K562 (cell line): ENCODE measurements around the gene CCDC148. TPM values are rescaled to one million over a fixed set of nuclear protein-coding genes. Genes with fewer than 3 reads are reported as not detected.

Experiments
- ATAC-seq: fragments of 200-7000 bp; cut with Tn5 transposase; 3 replicates; pipeline ENCODE4 v1.9.1; 2020; ENCODE audit warnings: moderate library complexity
- BruUV-seq: library from RNA; stranded (reverse); fragments of 400-500 nt; replicated peaks from 2 replicates; lab custom pipeline; 2021; lab: Mats Ljungman, UMichigan
- CTCF ChIA-PET: fragments of 300-600 bp; formaldehyde crosslinking; extraction: SDS; loops from one replicate; lab custom pipeline; 2021; ENCODE audit warnings: low intra/inter-chr PET ratio; lab: Yijun Ruan, JAX
- POLR2A ChIA-PET: fragments of 300-600, 350-650 bp; sonication (Branson Sonifier 250); formaldehyde crosslinking; extraction: SDS; loops from one replicate; lab custom pipeline; 2021; ENCODE audit warnings: antibody characterized with exemption, inconsistent platforms; lab: Yijun Ruan, JAX
- DNase-seq, 4 experiments: peaks; one replicate each; pipeline versions ENCODE4 v3.0.0 to v3.0.0-alpha.2; 2011 to 2018; ENCODE audit warnings: low spot score in 3 of 4, mixed read lengths in 3 of 4; ENCODE audit errors: extremely low read depth in 1 of 4
- FAIRE-seq: peaks from 2 replicates; lab custom pipeline; 2011; peaks lifted over from hg19 to GRCh38; lab: Jason Lieb, UNC
- H2AFZ ChIP-seq: 2 replicates; pipeline ENCODE4 v1.6.0; 2011; ENCODE audit warnings: low read depth, low read length, control low read depth, inconsistent platforms
- H3K27ac ChIP-seq: fragments of 200-600 bp; 3 replicates; pipeline ENCODE4 v1.8.0; 2011; ENCODE audit warnings: low read depth, mild to moderate bottlenecking, control low read depth, inconsistent platforms, low read length, moderate library complexity, mixed read lengths; ENCODE audit errors: extremely low read depth
- H3K27me3 ChIP-seq, 2 experiments: fragments of 300-600 bp in 1 of 2; 2 replicates in 1 of 2; 3 replicates in 1 of 2; pipeline versions ENCODE4 v1.6.0 to v1.8.0; 2011; ENCODE audit warnings: inconsistent platforms in 2 of 2, low read length in 2 of 2, mild to moderate bottlenecking in 1 of 2, mixed read lengths in 1 of 2, moderate library complexity in 1 of 2; ENCODE audit not compliant: control insufficient read depth in 2 of 2, insufficient read depth in 2 of 2
- H3K36me3 ChIP-seq: fragments of 300-600 bp; 3 replicates; pipeline ENCODE4 v1.8.0; 2011; ENCODE audit warnings: mild to moderate bottlenecking, low read length, inconsistent platforms; ENCODE audit not compliant: control insufficient read depth, insufficient read depth
- H3K4me1 ChIP-seq, 2 experiments: fragments of 200-600 bp in 1 of 2; replicated peaks in 1 of 2; 2 replicates in 1 of 2; 3 replicates in 1 of 2; pipeline versions ENCODE4 v1.5.1 to v1.8.0; 2011; ENCODE audit warnings: inconsistent platforms in 2 of 2, low read length in 2 of 2, mild to moderate bottlenecking in 1 of 2, mixed read lengths in 1 of 2, moderate library complexity in 1 of 2; ENCODE audit not compliant: control insufficient read depth in 2 of 2, insufficient read depth in 2 of 2
- H3K4me2 ChIP-seq: 2 replicates; pipeline ENCODE4 v1.6.1; 2011; ENCODE audit warnings: low read length, control low read depth, inconsistent platforms, mixed read lengths; ENCODE audit not compliant: insufficient read depth
- H3K4me3 ChIP-seq: fragments of 200-600 bp; sonication (generic), shearing (Covaris generic); 2 replicates; pipeline ENCODE4 v1.5.1; 2016; ENCODE audit warnings: control low read depth, inconsistent platforms
- H3K79me2 ChIP-seq: fragments of 200-600 bp; 3 replicates; pipeline ENCODE4 v1.8.0; 2011; ENCODE audit warnings: low read length, inconsistent platforms; ENCODE audit not compliant: control insufficient read depth, insufficient read depth
- H3K9ac ChIP-seq, 2 experiments: 2 replicates each; pipeline versions ENCODE4 v1.6.0 to v1.6.1; 2011; ENCODE audit warnings: low read depth in 2 of 2, low read length in 2 of 2, control low read depth in 1 of 2, inconsistent platforms in 1 of 2, mild to moderate bottlenecking in 1 of 2, mixed read lengths in 1 of 2; ENCODE audit not compliant: insufficient read depth in 1 of 2
- H3K9me1 ChIP-seq: one replicate; pipeline ENCODE4 v1.6.0; 2011; ENCODE audit warnings: inconsistent platforms, mild to moderate bottlenecking, low read length, moderate library complexity; ENCODE audit not compliant: control insufficient read depth, insufficient read depth
- H3K9me3 ChIP-seq: replicated peaks from 2 replicates; pipeline ENCODE4 v1.5.1; 2011; ENCODE audit warnings: low read depth, low read length, inconsistent platforms; ENCODE audit not compliant: control insufficient read depth, insufficient read depth
- H4K20me1 ChIP-seq: replicated peaks from 2 replicates; pipeline ENCODE4 v1.6.1; 2011; ENCODE audit warnings: low read length, inconsistent platforms, mixed read lengths; ENCODE audit not compliant: control insufficient read depth, insufficient read depth
- CC2D1A ChIP-seq: fragments of 450-650 bp; IDR thresholded peaks from 2 replicates; pipeline ENCODE4 v1.6.1; 2017; ENCODE audit warnings: mild to moderate bottlenecking
- CCNT2 ChIP-seq: IDR thresholded peaks from 2 replicates; pipeline ENCODE4 v1.6.1; 2011; ENCODE audit warnings: borderline replicate concordance, low read depth, mild to moderate bottlenecking, moderate library complexity, mixed read lengths, low read length; ENCODE audit not compliant: insufficient read length; ENCODE audit errors: extremely low read depth
- CREM ChIP-seq: IDR thresholded peaks from 2 replicates; pipeline ENCODE4 v1.6.1; 2014; ENCODE audit warnings: antibody characterized with exemption, low read depth
- CTBP1 ChIP-seq: fragments of 450-650 bp; IDR thresholded peaks from 2 replicates; pipeline ENCODE4 v1.6.1; 2016; ENCODE audit warnings: borderline replicate concordance
- CXXC5 ChIP-seq: fragments of 250-450 bp; sonication (Bioruptor Pico); IDR thresholded peaks from 2 replicates; pipeline ENCODE4 v1.8.0; 2022; ENCODE audit warnings: inconsistent platforms, mild to moderate bottlenecking, moderate library complexity
- E2F3 ChIP-seq: fragments of 250-450 bp; sonication (Bioruptor Pico); IDR thresholded peaks from 2 replicates; pipeline ENCODE4 v1.4.0; 2020; ENCODE audit warnings: mild to moderate bottlenecking
- EGR1 ChIP-seq: fragments of 450-650 bp; conservative IDR thresholded peaks from 2 replicates; pipeline ENCODE4 v1.6.1; 2017; ENCODE audit warnings: mild to moderate bottlenecking
- EWSR1 ChIP-seq: fragments of 450-650 bp; IDR thresholded peaks from 2 replicates; pipeline ENCODE4 v1.6.1; 2018; ENCODE audit warnings: borderline replicate concordance, mild to moderate bottlenecking, low read depth, moderate library complexity; ENCODE audit not compliant: partially characterized antibody
- FOXP1 ChIP-seq: sonication (generic); formaldehyde crosslinking; IDR thresholded peaks from 2 replicates; pipeline ENCODE4 v1.8.0; 2022; ENCODE audit warnings: mild to moderate bottlenecking, missing genetic modification reagents
- FUS ChIP-seq: fragments of 200-400 bp; formaldehyde crosslinking; optimal IDR thresholded peaks from 2 replicates; pipeline ENCODE3; 2017; ENCODE audit warnings: low read depth, low read length
- JUND ChIP-seq, 2 experiments: IDR thresholded peaks; 2 replicates in 1 of 2; 3 replicates in 1 of 2; pipeline ENCODE4 v1.6.1; 2011; ENCODE audit warnings: borderline replicate concordance in 2 of 2, low read depth in 2 of 2, low read length in 2 of 2, improper control_type of control experiment in 1 of 2, missing biosample characterization in 1 of 2, missing genetic modification characterization in 1 of 2, missing genetic modification reagents in 1 of 2
- MTA2 ChIP-seq: fragments of 450-650 bp; IDR thresholded peaks from 2 replicates; pipeline ENCODE4 v1.6.1; 2016; ENCODE audit warnings: low read depth
- MTF1 ChIP-seq: fragments of 250-450 bp; sonication (Bioruptor Pico); IDR thresholded peaks from 2 replicates; pipeline ENCODE4 v1.9.0; 2021; ENCODE audit warnings: moderate library complexity, mild to moderate bottlenecking, inconsistent platforms, borderline replicate concordance
- NR2C2 ChIP-seq, 2 experiments: fragments of 200-800 bp in 1 of 2; sonication (Bioruptor generic) in 1 of 2; sonication (generic) in 1 of 2; formaldehyde crosslinking in 1 of 2; IDR thresholded peaks; 2 replicates each; pipeline versions ENCODE4 v1.6.1 to v1.8.0; 2016 to 2022; ENCODE audit warnings: mild to moderate bottlenecking in 1 of 2, missing compliant biosample characterization in 1 of 2, missing genetic modification characterization in 1 of 2, missing genetic modification reagents in 1 of 2
- NR4A1 ChIP-seq, 2 experiments: fragments of 250-450 bp in 1 of 2; fragments of 450-650 bp in 1 of 2; sonication (Bioruptor Pico) in 1 of 2; IDR thresholded peaks; 2 replicates each; pipeline versions ENCODE4 v1.4.0 to v1.6.1; 2016 to 2020; ENCODE audit warnings: mild to moderate bottlenecking in 2 of 2, missing compliant biosample characterization in 1 of 2, missing genetic modification characterization in 1 of 2, moderate library complexity in 1 of 2
- PKNOX1 ChIP-seq: fragments of 450-650 bp; IDR thresholded peaks from 2 replicates; pipeline ENCODE4 v1.6.1; 2016
- PTTG1 ChIP-seq: fragments of 450-650 bp; IDR thresholded peaks from 2 replicates; pipeline ENCODE4 v1.6.1; 2016; ENCODE audit warnings: low read depth, mild to moderate bottlenecking, missing genetic modification characterization, missing compliant biosample characterization
- STAG1 ChIP-seq: sonication (generic); formaldehyde crosslinking; IDR thresholded peaks from 2 replicates; pipeline ENCODE4 v1.5.0; 2020; ENCODE audit warnings: missing genetic modification reagents, borderline replicate concordance
- STAT5A ChIP-seq: IDR thresholded peaks from 2 replicates; pipeline ENCODE4 v1.6.1; 2012; ENCODE audit warnings: low read length, inconsistent platforms, borderline replicate concordance
- ZNF175 ChIP-seq: fragments of 200-800 bp; sonication (Bioruptor generic); IDR thresholded peaks from 2 replicates; pipeline ENCODE4 v1.6.1; 2016; ENCODE audit warnings: low read depth, mild to moderate bottlenecking, missing genetic modification characterization, missing compliant biosample characterization
- ZNF584 ChIP-seq: fragments of 200-800 bp; sonication (Bioruptor generic); IDR thresholded peaks from 2 replicates; pipeline ENCODE4 v1.6.1; 2016; ENCODE audit warnings: low read depth, mild to moderate bottlenecking, missing genetic modification characterization, missing compliant biosample characterization
- ZNF589 ChIP-seq: fragments of 200-800 bp; sonication (Bioruptor generic); IDR thresholded peaks from 2 replicates; pipeline ENCODE4 v1.6.1; 2016; ENCODE audit warnings: low read depth, missing genetic modification characterization, missing compliant biosample characterization
- ZNF780A ChIP-seq: fragments of 250-450 bp; sonication (Bioruptor Pico); IDR thresholded peaks from 2 replicates; pipeline ENCODE4 v1.5.0; 2021; ENCODE audit warnings: mild to moderate bottlenecking
- WGBS: fragments of 100-300 bp; shearing (Covaris generic); methylation state at CpG from one replicate; pipeline ENCODE4 v1.1.6; 2016; ENCODE audit warnings: low coverage, mixed read lengths; ENCODE audit not compliant: insufficient coverage; ENCODE audit errors: missing lambda C conversion rate; 5-methylcytosine and 5-hydroxymethylcytosine counted together
- in situ Hi-C: fragments of 300-500 bp; cut with MboI; formaldehyde crosslinking; loops from 4 replicates; pipeline ENCODE4 v1.15.0; 2018; ENCODE audit warnings: inconsistent platforms, mixed read lengths
- intact Hi-C: fragments of 100-400 bp; cut with micrococcal nuclease; formaldehyde crosslinking; loops from 2 replicates; pipeline ENCODE4 v1.14.2; 2022
- polyA plus RNA-seq, 8 experiments: library from polyadenylated mRNA; depleted of rRNA in 4 of 8; stranded (reverse) in 5 of 8; unstranded in 3 of 8; fragments of >200 nt; fragmentation: Nextera tagmentation in 2 of 8; fragmentation: Illumina TruSeq in 1 of 8; extraction: Ambion mirVana in 2 of 8; extraction: Trizol in 1 of 8; gene quantifications; 2 replicates each; pipeline versions ENCODE4 v1.2.1 to v1.2.3, GENCODE V29; 2011 to 2014; ENCODE audit warnings: inconsistent platforms in 1 of 8, missing spikeins in 1 of 8
- total RNA-seq, 7 experiments: library from RNA; depleted of rRNA in 6 of 7; stranded (reverse); fragments of >200 nt in 6 of 7; fragmentation: Illumina TruSeq in 2 of 7; extraction: Trizol in 2 of 7; gene quantifications; 2 replicates each; pipeline versions ENCODE4 v1.2.1 to v1.2.3, GENCODE V29; 2011 to 2021; ENCODE audit warnings: low replicate concordance in 1 of 7

The CCDC148 gene
- total and polyA plus RNA-seq, 9 of the 15 experiments (the other 6 are each of a cell fraction or from before 2014, with no cell fraction given): 0.10 to 1.4 (median 0.65) TPM

- ChIA-PET CTCF (no interaction called here), POLR2A (interaction anchor here (1.1 kb wide), 1 partner anchor 14 kb away, joined by 4 read pairs; no protein-coding TSS in a partner anchor)
- Histone ChIP-seq H3K9ac (peak overlapping the region in 1 of 2 experiments; percentile 30; a peak in 1 of 4 replicates), H3K4me1 (peaks cover 3 to 34% of the 10 kb centered on the region in 2 experiments; a peak in 4 of 5 replicates), H3K27ac (peak overlapping the region; percentile 73), H3K4me3 (no peak overlapping the region), H3K36me3 (no peaks in the 10 kb centered on the region), H4K20me1 (no peaks in the 10 kb centered on the region), H3K9me3 (no peaks in the 10 kb centered on the region), H3K79me2 (no peaks in the 10 kb centered on the region), H3K27me3 (no peaks in the 10 kb centered on the region), H3K4me2 (peak overlapping the region; percentile 54), H3K9me1 (no peaks in the 10 kb centered on the region), H2AFZ (peak overlapping the region; percentile 84)
- no TSS peak for BruUV-seq
- 0% methylated on average over 3 of the region's 3 CpGs for WGBS
- intact Hi-C loops (no loop called here), in situ Hi-C loops (no loop called here)
- FAIRE-seq (peak; percentile 78), ATAC-seq (peak; percentile 73), DNase-seq (peak in 2 of 4 experiments; percentile 61 to 88)
- no peak for TF ChIP-seq FOXP1
- peak; percentile 86 for TF ChIP-seq CREM
- TF ChIP-seq CCNT2: peak; percentile 30
- TF ChIP-seq PTTG1 (tag): no peak
- TF ChIP-seq MTF1 (CRISPR knock-in tag): no peak
- TF ChIP-seq STAT5A: peak; percentile 95
- TF ChIP-seq MTA2: peak; percentile 35; the same call in 1 of the 2 replicates
- peak; percentile 89 for TF ChIP-seq ZNF584
- TF ChIP-seq ZNF589 (CRISPR knock-in tag): peak; percentile 95
- TF ChIP-seq E2F3 (CRISPR knock-in tag): no peak
- peak; percentile 94 for TF ChIP-seq CXXC5 (CRISPR knock-in tag)
- TF ChIP-seq EGR1: no peak
- peak; percentile 73 for TF ChIP-seq JUND (IDR thresholded peaks at IDR 0.05; ENCODE audit: borderline replicate concordance, low read depth, low read length)
- peak; percentile 46; the same call in 1 of the 3 replicates for TF ChIP-seq JUND (tag; IDR thresholded peaks at IDR 0.05; ENCODE audit: borderline replicate concordance, low read depth, low read length)
- no peak for TF ChIP-seq FUS
- TF ChIP-seq CC2D1A: peak; percentile 42; the same call in 1 of the 2 replicates
- no peak for TF ChIP-seq EWSR1
- peak; percentile 35 for TF ChIP-seq PKNOX1
- TF ChIP-seq STAG1 (CRISPR knock-in tag): no peak
- no peak for TF ChIP-seq NR2C2 (CRISPR knock-in tag; IDR thresholded peaks at IDR 0.05)
- TF ChIP-seq NR2C2 (tag; IDR thresholded peaks at IDR 0.05): peak; percentile 89
- TF ChIP-seq ZNF175: peak; percentile 94
- no peak for TF ChIP-seq ZNF780A (CRISPR knock-in tag)
- TF ChIP-seq NR4A1 (CRISPR knock-in tag; IDR thresholded peaks at IDR 0.05): no peak
- 0 out of 2 replicates have a peak, but pooled peaks have one; percentile 33 for TF ChIP-seq NR4A1 (tag; IDR thresholded peaks at IDR 0.05)
- peak; percentile 27; the same call in 1 of the 2 replicates for TF ChIP-seq CTBP1
These were observed 135.3 kb downstream of the CCDC148 start for GRCh38 chr2:158321264-158321663.
